ENCODE data around the gene PRR13.

GRCh38 chr12:53481939-53482586 lies 40.5 kb downstream of the PRR13 start:
- TF ChIP-seq CTCF (IDR thresholded peaks at IDR 0.05 in 4 of 5, conservative IDR thresholded peaks at IDR 0.05 in 1 of 5): no peak
- TF ChIP-seq POLR2A (IDR thresholded peaks at IDR 0.05): no peak
